ENCODE results near the gene CXCL16. TPM values are rescaled to one million over a fixed set of nuclear protein-coding genes. Genes with fewer than 3 reads are reported as not detected.
A peak's percentile ranks its signal among the peaks of the same experiment; 100 is the strongest.

The CXCL16 gene
- total and polyA plus RNA-seq, 2 of the 13 experiments (the other 11 are each of a cell fraction or from before 2014, with no cell fraction given) = 9.4 to 101 TPM

DNA sequence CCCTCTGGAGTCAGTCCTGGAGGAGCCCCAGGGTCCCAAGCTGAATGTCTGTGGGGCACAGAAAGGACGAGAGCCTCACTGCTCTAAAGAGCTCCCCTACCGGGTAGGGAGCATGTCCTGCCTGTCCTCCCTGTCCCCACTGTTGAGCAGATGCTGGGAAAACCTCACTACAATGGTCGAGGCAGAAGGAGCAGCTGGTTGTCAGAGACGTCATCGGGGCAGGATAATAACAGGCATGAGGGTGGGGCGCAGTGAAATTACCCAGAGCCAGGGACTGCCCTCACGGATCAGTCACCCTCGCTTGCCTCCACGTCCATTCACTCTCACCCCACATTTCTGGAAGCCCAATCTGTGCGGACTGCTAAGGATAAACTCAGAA, 32.5 kb upstream of the CXCL16 start (continued):
- TF ChIP-seq, protein P1, sequence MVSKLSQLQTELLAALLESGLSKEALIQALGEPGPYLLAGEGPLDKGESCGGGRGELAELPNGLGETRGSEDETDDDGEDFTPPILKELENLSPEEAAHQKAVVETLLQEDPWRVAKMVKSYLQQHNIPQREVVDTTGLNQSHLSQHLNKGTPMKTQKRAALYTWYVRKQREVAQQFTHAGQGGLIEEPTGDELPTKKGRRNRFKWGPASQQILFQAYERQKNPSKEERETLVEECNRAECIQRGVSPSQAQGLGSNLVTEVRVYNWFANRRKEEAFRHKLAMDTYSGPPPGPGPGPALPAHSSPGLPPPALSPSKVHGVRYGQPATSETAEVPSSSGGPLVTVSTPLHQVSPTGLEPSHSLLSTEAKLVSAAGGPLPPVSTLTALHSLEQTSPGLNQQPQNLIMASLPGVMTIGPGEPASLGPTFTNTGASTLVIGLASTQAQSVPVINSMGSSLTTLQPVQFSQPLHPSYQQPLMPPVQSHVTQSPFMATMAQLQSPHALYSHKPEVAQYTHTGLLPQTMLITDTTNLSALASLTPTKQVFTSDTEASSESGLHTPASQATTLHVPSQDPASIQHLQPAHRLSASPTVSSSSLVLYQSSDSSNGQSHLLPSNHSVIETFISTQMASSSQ (IDR thresholded peaks at IDR 0.05; ENCODE audit: low read depth) = no peak
- TF ChIP-seq, protein P1 (CRISPR knock-in tag; IDR thresholded peaks at IDR 0.05; ENCODE audit: borderline replicate concordance) = no peak
- TF ChIP-seq NFE2L1 (CRISPR knock-in tag; IDR thresholded peaks at IDR 0.05; ENCODE audit: borderline replicate concordance) = no peak
- no peak for TF ChIP-seq RORA (CRISPR knock-in tag; IDR thresholded peaks at IDR 0.05)
- no peak for TF ChIP-seq MYNN (CRISPR knock-in tag; IDR thresholded peaks at IDR 0.05; ENCODE audit: low read depth)
- TF ChIP-seq ZBTB42 (CRISPR knock-in tag; IDR thresholded peaks at IDR 0.05) = 0 out of 2 replicates have a peak, but pooled peaks have one; percentile 25
- TF ChIP-seq IRX3 (CRISPR knock-in tag; IDR thresholded peaks at IDR 0.05; ENCODE audit: borderline replicate concordance, low read depth) = 0 out of 2 replicates have a peak, but pooled peaks have one; percentile 18
- peak; percentile 95; the same call in 1 of the 2 replicates for TF ChIP-seq TGIF2 (CRISPR knock-in tag; IDR thresholded peaks at IDR 0.05)
- peak; percentile 84 for TF ChIP-seq TFAP4 (IDR thresholded peaks at IDR 0.05; ENCODE audit: borderline replicate concordance, low read depth)
- 0 out of 2 replicates have a peak, but pooled peaks have one; percentile 72 for TF ChIP-seq ZNF446 (CRISPR knock-in tag; IDR thresholded peaks at IDR 0.05)
- no peak for TF ChIP-seq ZSCAN9 (CRISPR knock-in tag; IDR thresholded peaks at IDR 0.05; ENCODE audit: borderline replicate concordance)
- no peak for TF ChIP-seq ZNF720 (CRISPR knock-in tag; IDR thresholded peaks at IDR 0.05)
- TF ChIP-seq MTA1 (CRISPR knock-in tag; IDR thresholded peaks at IDR 0.05; ENCODE audit: borderline replicate concordance) = no peak
- TF ChIP-seq KMT2B (CRISPR knock-in tag; IDR thresholded peaks at IDR 0.05) = no peak
- TF ChIP-seq ZNF576 (CRISPR knock-in tag; IDR thresholded peaks at IDR 0.05) = no peak
- no peak for TF ChIP-seq NONO (IDR thresholded peaks at IDR 0.05)
- no peak for TF ChIP-seq NONO (CRISPR knock-in tag; conservative IDR thresholded peaks at IDR 0.05)
- no peak for TF ChIP-seq GTF3A (CRISPR knock-in tag; conservative IDR thresholded peaks at IDR 0.05)
- TF ChIP-seq AGO1 (IDR thresholded peaks at IDR 0.05; ENCODE audit: low read depth, low read length, poor library complexity, severe bottlenecking) = no peak
- TF ChIP-seq GATA4 (IDR thresholded peaks at IDR 0.05; ENCODE audit: borderline replicate concordance, low read depth) = no peak
- TF ChIP-seq MIER2 (CRISPR knock-in tag; IDR thresholded peaks at IDR 0.05) = no peak
- no peak; the same call in 1 of the 2 replicates for TF ChIP-seq ZNF558 (CRISPR knock-in tag; IDR thresholded peaks at IDR 0.05; ENCODE audit: borderline replicate concordance)
- TF ChIP-seq ZNF704 (CRISPR knock-in tag; IDR thresholded peaks at IDR 0.05; ENCODE audit: borderline replicate concordance) = 0 out of 2 replicates have a peak, but pooled peaks have one; percentile 15
- TF ChIP-seq ZSCAN5A (CRISPR knock-in tag; IDR thresholded peaks at IDR 0.05; ENCODE audit: borderline replicate concordance) = no peak

Data from HepG2 (cell line).